CD4-positive, CD25-positive, alpha-beta regulatory T cell (primary cell): ENCODE data around the gene PTRH2. TPM values are rescaled to one million over a fixed set of nuclear protein-coding genes. Genes with fewer than 3 reads are reported as not detected.
"Not testable (repeated sequence)": the region's sequence is repeated elsewhere in the genome, so short reads cannot be mapped to it uniquely, and the experiment has no call there.

Experiments
- ATAC-seq, 2 donors: fragments of 150-1000 bp; cut with Tn5 transposase; one replicate each; pipeline ENCODE4 v1.10.0; 2021; ENCODE audit warnings: low read depth in 2 of 2, moderate number of reproducible peaks in 2 of 2, moderate library complexity in 1 of 2
- DNase-seq, 3 donors: peaks; one replicate each; pipeline versions ENCODE4 v3.0.0 to v3.0.0-alpha.2; 2012 to 2022; ENCODE audit warnings: mixed read lengths in 1 of 3
- H3K27ac ChIP-seq: one replicate; pipeline ENCODE4 v1.7.0; 2013; ENCODE audit warnings: mild to moderate bottlenecking, low read length; ENCODE audit not compliant: insufficient read depth, poor library complexity, severe bottlenecking
- H3K27me3 ChIP-seq: one replicate; pipeline ENCODE4 v1.7.0; 2013; ENCODE audit warnings: low read length; ENCODE audit not compliant: control insufficient read depth, insufficient read depth
- H3K36me3 ChIP-seq: one replicate; pipeline ENCODE4 v1.7.0; 2013; ENCODE audit warnings: mild to moderate bottlenecking, low read length, moderate library complexity; ENCODE audit not compliant: control insufficient read depth, insufficient read depth
- H3K4me1 ChIP-seq: 2 replicates; pipeline ENCODE4 v1.7.0; 2013; ENCODE audit warnings: mild to moderate bottlenecking, low read length; ENCODE audit not compliant: insufficient read depth, control insufficient read depth, poor library complexity, severe bottlenecking
- H3K4me3 ChIP-seq: one replicate; pipeline ENCODE4 v1.7.0; 2013; ENCODE audit warnings: low read depth, mild to moderate bottlenecking, low read length, moderate library complexity
- H3K9me3 ChIP-seq, 2 experiments: 1 replicate in 1 of 2; 2 replicates in 1 of 2; pipeline ENCODE4 v1.7.0; 2013; ENCODE audit warnings: low read length in 2 of 2, mild to moderate bottlenecking in 1 of 2, moderate library complexity in 1 of 2; ENCODE audit not compliant: control insufficient read depth in 2 of 2
- H3K27ac Mint-ChIP-seq, 3 donors: one replicate each; pipeline ENCODE4 v1.8.0; 2020 to 2022; ENCODE audit warnings: mild to moderate bottlenecking in 3 of 3, mixed read lengths in 3 of 3, moderate library complexity in 2 of 3
- H3K27me3 Mint-ChIP-seq: one replicate; pipeline ENCODE4 v1.8.0; 2022; ENCODE audit warnings: mild to moderate bottlenecking, mixed read lengths
- H3K36me3 Mint-ChIP-seq: one replicate; pipeline ENCODE4 v1.8.0; 2020; ENCODE audit warnings: mixed read lengths
- H3K4me1 Mint-ChIP-seq, 4 donors: one replicate each; pipeline ENCODE4 v1.8.0; 2020 to 2022; ENCODE audit warnings: mixed read lengths in 4 of 4, mild to moderate bottlenecking in 1 of 4
- H3K4me3 Mint-ChIP-seq, 4 donors: one replicate each; pipeline ENCODE4 v1.8.0; 2020 to 2022; ENCODE audit warnings: mild to moderate bottlenecking in 4 of 4, mixed read lengths in 4 of 4, moderate library complexity in 3 of 4
- H3K9me3 Mint-ChIP-seq, 7 donors: one replicate each; pipeline ENCODE4 v1.8.0; 2020 to 2022; ENCODE audit warnings: mixed read lengths in 7 of 7, mild to moderate bottlenecking in 3 of 7, moderate library complexity in 2 of 7
- polyA plus RNA-seq, 4 donors: library from polyadenylated mRNA; unstranded; fragments of 300-500 nt; fragmentation: Illumina TruSeq; gene quantifications; one replicate each; pipeline ENCODE4 v1.2.3, GENCODE V29; 2021
- total RNA-seq: library from RNA; stranded (reverse); gene quantifications from one replicate; pipeline ENCODE4 v1.2.3, GENCODE V29; 2022

The PTRH2 gene
- total and polyA plus RNA-seq, 5 donors from 2014 or later, result 8.4 to 23.2 (median 21.1) TPM

GRCh38 chr17:59666235-59666634 lies 41.0 kb downstream of the PTRH2 start:
- H3K36me3 ChIP-seq, result peaks cover 89% of the 10 kb centered on the region
- peaks cover 11 to 23% (median 18%) of the 10 kb centered on the region in 4 donors for H3K4me1 Mint-ChIP-seq
- no peak overlapping the region for H3K27ac Mint-ChIP-seq
- peaks cover 18% of the 10 kb centered on the region for H3K36me3 Mint-ChIP-seq
- no peak overlapping the region for H3K4me3 ChIP-seq
- ATAC-seq (no peak), DNase-seq (no peak)
- H3K9me3 ChIP-seq, result no peaks in the 10 kb centered on the region
- H3K9me3 Mint-ChIP-seq, result no peaks in the 10 kb centered on the region
- H3K27me3 ChIP-seq, result no peaks in the 10 kb centered on the region
- no peaks in the 10 kb centered on the region for H3K4me1 ChIP-seq
- H3K27me3 Mint-ChIP-seq, result no peaks in the 10 kb centered on the region
- H3K27ac ChIP-seq, result no peak overlapping the region
- H3K4me3 Mint-ChIP-seq, result no peak overlapping the region

DNA sequence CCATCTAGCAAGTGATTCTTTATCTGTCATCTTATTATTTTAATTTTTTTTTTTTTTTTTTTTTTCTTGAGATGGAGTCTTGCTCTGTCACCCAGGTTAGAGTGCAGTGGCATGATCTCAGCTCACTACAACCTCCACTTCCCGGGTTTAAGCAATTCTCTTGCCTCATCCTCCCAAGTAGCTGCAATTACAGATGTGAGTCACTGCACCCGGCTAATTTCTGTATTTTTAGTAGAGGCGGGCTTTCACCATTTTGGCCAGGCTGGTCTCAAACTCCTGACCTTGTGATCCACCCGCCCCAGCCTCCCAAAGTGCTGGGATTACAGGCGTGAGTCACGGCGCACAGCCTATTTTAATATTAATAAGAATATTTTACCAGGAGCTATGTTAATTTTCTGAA lies 50.6 kb downstream of the PTRH2 start:
- H3K27me3 Mint-ChIP-seq, H3K9me3 Mint-ChIP-seq, H3K4me3 ChIP-seq, H3K9me3 ChIP-seq, H3K27ac ChIP-seq, ATAC-seq, H3K27ac Mint-ChIP-seq, H3K4me1 ChIP-seq, H3K27me3 ChIP-seq, DNase-seq, H3K4me3 Mint-ChIP-seq: not testable (repeated sequence)
- H3K4me1 Mint-ChIP-seq, result peaks cover 5 to 11% (median 7%) of the 10 kb centered on the region in 4 donors
- peaks cover 79% of the 10 kb centered on the region for H3K36me3 ChIP-seq
- H3K36me3 Mint-ChIP-seq, result peaks cover 47% of the 10 kb centered on the region

- no peak overlapping the region for H3K27ac ChIP-seq
- peaks cover 89% of the 10 kb centered on the region for H3K36me3 ChIP-seq
- peaks cover 53% of the 10 kb centered on the region for H3K36me3 Mint-ChIP-seq
- DNase-seq, result no peak
- no peaks in the 10 kb centered on the region for H3K9me3 ChIP-seq
- no peak overlapping the region for H3K27ac Mint-ChIP-seq
- ATAC-seq, result no peak
- no peaks in the 10 kb centered on the region for H3K27me3 ChIP-seq
- peaks cover 8% of the 10 kb centered on the region for H3K4me1 ChIP-seq
- no peaks in the 10 kb centered on the region for H3K27me3 Mint-ChIP-seq
- peak overlapping the region in 1 of 4 donors; percentile 4 for H3K4me3 Mint-ChIP-seq
- no peak overlapping the region for H3K4me3 ChIP-seq
- H3K4me1 Mint-ChIP-seq, result peaks cover 18 to 37% (median 30%) of the 10 kb centered on the region in 4 donors
- no peaks in the 10 kb centered on the region for H3K9me3 Mint-ChIP-seq
These were observed 55.1 kb downstream of the PTRH2 start for GRCh38 chr17:59652119-59652518.

DNA sequence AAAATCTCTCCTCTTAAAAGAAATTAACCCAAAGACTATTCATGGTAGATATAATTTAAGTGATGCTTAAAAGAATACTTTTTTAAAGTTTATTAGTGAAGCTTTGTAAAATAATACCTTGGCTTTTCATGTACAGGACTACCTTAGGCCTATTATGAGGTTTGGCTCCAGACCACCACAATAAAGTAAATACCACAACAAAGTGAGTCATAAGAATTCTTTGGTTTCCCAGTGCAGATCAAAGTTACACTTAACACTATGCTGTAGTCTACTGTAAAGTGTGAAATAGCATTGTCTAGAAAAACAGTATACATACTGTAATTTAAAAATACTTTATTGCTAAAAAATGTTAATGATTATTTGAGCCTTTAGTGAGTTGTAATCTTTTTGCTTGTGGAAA lies 55.9 kb downstream of the PTRH2 start:
- Mint-ChIP-seq H3K4me1 (peaks cover 18 to 45% (median 37%) of the 10 kb centered on the region in 4 donors), H3K27me3 (no peaks in the 10 kb centered on the region), H3K36me3 (peaks cover 59% of the 10 kb centered on the region), H3K27ac (no peak overlapping the region), H3K9me3 (no peaks in the 10 kb centered on the region), H3K4me3 (no peak overlapping the region)
- DNase-seq (peak in 1 of 3 donors; percentile 7), ATAC-seq (no peak)
- Histone ChIP-seq H3K27me3 (no peaks in the 10 kb centered on the region), H3K4me3 (no peak overlapping the region), H3K9me3 (no peaks in the 10 kb centered on the region), H3K27ac (no peak overlapping the region), H3K4me1 (peaks cover 8% of the 10 kb centered on the region), H3K36me3 (peaks cover 90% of the 10 kb centered on the region)

DNA sequence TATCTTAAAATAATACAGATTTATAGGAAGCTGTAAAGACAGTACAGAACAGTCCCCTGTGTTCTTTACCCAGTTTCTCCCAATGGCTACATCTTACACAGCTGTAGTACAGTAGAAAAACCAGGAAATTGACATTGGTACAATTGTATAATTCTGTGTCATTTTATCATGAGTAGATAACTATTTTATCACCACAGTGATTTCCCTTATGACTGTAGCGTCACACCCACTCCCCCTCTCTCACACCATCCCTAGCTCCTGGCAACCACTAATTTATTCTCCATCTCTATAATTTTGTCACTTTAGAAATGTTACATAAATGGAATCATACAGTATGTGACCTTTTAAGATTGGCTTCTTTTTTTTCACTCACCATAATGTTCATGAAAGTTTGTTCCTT lies 56.6 kb downstream of the PTRH2 start:
- no peaks in the 10 kb centered on the region for H3K9me3 Mint-ChIP-seq
- H3K27ac ChIP-seq, result no peak overlapping the region
- ATAC-seq (no peak), DNase-seq (no peak)
- H3K4me1 Mint-ChIP-seq, result peaks cover 18 to 46% (median 38%) of the 10 kb centered on the region in 4 donors
- H3K4me1 ChIP-seq, result peaks cover 8% of the 10 kb centered on the region
- no peak overlapping the region for H3K4me3 ChIP-seq
- H3K27ac Mint-ChIP-seq, result peak overlapping the region in 2 of 3 donors; percentile 16 to 58
- H3K36me3 Mint-ChIP-seq, result peaks cover 59% of the 10 kb centered on the region
- H3K4me3 Mint-ChIP-seq, result no peak overlapping the region
- no peaks in the 10 kb centered on the region for H3K9me3 ChIP-seq
- H3K27me3 Mint-ChIP-seq, result no peaks in the 10 kb centered on the region
- no peaks in the 10 kb centered on the region for H3K27me3 ChIP-seq
- H3K36me3 ChIP-seq, result peaks cover 90% of the 10 kb centered on the region

- peaks cover 57% of the 10 kb centered on the region for H3K36me3 Mint-ChIP-seq
- Histone ChIP-seq H3K27ac (no peak overlapping the region), H3K4me1 (peaks cover 8% of the 10 kb centered on the region), H3K36me3 (peaks cover 91% of the 10 kb centered on the region), H3K27me3 (no peaks in the 10 kb centered on the region), H3K4me3 (no peak overlapping the region), H3K9me3 (no peaks in the 10 kb centered on the region)
- H3K4me3 Mint-ChIP-seq, result no peak overlapping the region
- no peaks in the 10 kb centered on the region for H3K27me3 Mint-ChIP-seq
- no peaks in the 10 kb centered on the region for H3K9me3 Mint-ChIP-seq
- no peak for ATAC-seq
- H3K27ac Mint-ChIP-seq, result no peak overlapping the region
- no peak for DNase-seq
- peaks cover 13 to 46% (median 39%) of the 10 kb centered on the region in 4 donors for H3K4me1 Mint-ChIP-seq
These were observed 57.3 kb downstream of the PTRH2 start for GRCh38 chr17:59649886-59650285.

Other genes with a start within 250 kb of the PTRH2 start
- gene DHX40, start 141.8 kb downstream of the PTRH2 start, total RNA-seq, result 52.2 TPM
- gene DHX40, start 141.8 kb downstream of the PTRH2 start, polyA plus RNA-seq, result 10 to 100 TPM; 22.3 to 23.4 (median 22.8) TPM
- 111 TPM for gene CLTC, start 87.5 kb downstream of the PTRH2 start, total RNA-seq
- gene CLTC, start 87.5 kb downstream of the PTRH2 start, polyA plus RNA-seq, result 10 to 100 TPM; 37.4 to 47.2 (median 37.9) TPM
- 238 TPM for gene VMP1, start 224 bp upstream of the PTRH2 start, total RNA-seq
- 10 to 100 TPM; 50.3 to 84.2 (median 65.6) TPM for gene VMP1, start 224 bp upstream of the PTRH2 start, polyA plus RNA-seq
- gene TUBD1, start 185.5 kb upstream of the PTRH2 start, total RNA-seq, result 16.3 TPM
- 10 to 100 TPM; 21.0 to 28.2 (median 24.6) TPM for gene TUBD1, start 185.5 kb upstream of the PTRH2 start, polyA plus RNA-seq
- gene RPS6KB1, start 185.7 kb upstream of the PTRH2 start, total RNA-seq, result 123 TPM
- 10 to 100 TPM; 19.9 to 28.1 (median 25.0) TPM for gene RPS6KB1, start 185.7 kb upstream of the PTRH2 start, polyA plus RNA-seq